Caco-2 (cell line): Measurements from ENCODE around the gene NFIX. TPM values are rescaled to one million over a fixed set of nuclear protein-coding genes. Genes with fewer than 3 reads are reported as not detected.

Experiments
- BruUV-seq: library from RNA; stranded (reverse); fragments of 400-500 nt; replicated peaks from 2 replicates; lab custom pipeline; 2021; lab: Mats Ljungman, UMichigan
- CTCF ChIA-PET: fragments of 300-600 bp; sonication (Branson Sonifier 250); formaldehyde crosslinking; loops from one replicate; lab custom pipeline; 2022; ENCODE audit warnings: antibody characterized with exemption; lab: Charles Lee
- POLR2A ChIA-PET: fragments of 300-600 bp; sonication (Branson Sonifier 250); formaldehyde crosslinking; loops from one replicate; lab custom pipeline; 2022; ENCODE audit warnings: antibody characterized with exemption; lab: Charles Lee
- DNase-seq, 2 experiments: peaks; one replicate each; pipeline versions ENCODE4 v3.0.0 to v3.0.0-alpha.2; 2020 to 2022
- H3K27me3 ChIP-seq: replicated peaks from 2 replicates; pipeline ENCODE4 v1.6.0; 2011; ENCODE audit warnings: low read length; ENCODE audit not compliant: control insufficient read depth, insufficient read depth
- H3K36me3 ChIP-seq: 2 replicates; pipeline ENCODE4 v1.5.1; 2011; ENCODE audit warnings: low read length; ENCODE audit not compliant: control insufficient read depth, insufficient read depth
- H3K4me1 ChIP-seq: fragments of 250-450 bp; sonication (Bioruptor Pico); 2 replicates; pipeline ENCODE4 v1.5.1; 2020; ENCODE audit warnings: mild to moderate bottlenecking
- H3K4me3 ChIP-seq: 2 replicates; pipeline ENCODE4 v1.5.1; 2011; ENCODE audit warnings: low read depth, mild to moderate bottlenecking, control low read depth, low read length
- H3K9me3 ChIP-seq: fragments of 250-450 bp; sonication (Bioruptor Pico); 2 replicates; pipeline ENCODE4 v1.5.1; 2020; ENCODE audit warnings: mild to moderate bottlenecking, moderate library complexity
- H3K27ac Mint-ChIP-seq: one replicate; pipeline ENCODE4 v1.8.0; 2022; ENCODE audit warnings: mixed read lengths; ENCODE audit not compliant: unreplicated experiment
- H3K27me3 Mint-ChIP-seq: one replicate; pipeline ENCODE4 v1.8.0; 2022; ENCODE audit warnings: mixed read lengths; ENCODE audit not compliant: insufficient read depth, unreplicated experiment
- H3K36me3 Mint-ChIP-seq: one replicate; pipeline ENCODE4 v1.8.0; 2022; ENCODE audit warnings: mild to moderate bottlenecking, mixed read lengths; ENCODE audit not compliant: insufficient read depth, unreplicated experiment
- H3K4me1 Mint-ChIP-seq: one replicate; pipeline ENCODE4 v1.8.0; 2022; ENCODE audit warnings: low read depth, mixed read lengths; ENCODE audit not compliant: unreplicated experiment
- H3K4me3 Mint-ChIP-seq: one replicate; pipeline ENCODE4 v1.8.0; 2022; ENCODE audit warnings: mild to moderate bottlenecking, moderate library complexity, mixed read lengths; ENCODE audit not compliant: unreplicated experiment
- H3K9me3 Mint-ChIP-seq: one replicate; pipeline ENCODE4 v1.8.0; 2022; ENCODE audit warnings: mixed read lengths; ENCODE audit not compliant: unreplicated experiment
- intact Hi-C: fragments of 100-400 bp; cut with micrococcal nuclease; formaldehyde crosslinking; loops from one replicate; pipeline ENCODE4 v1.10.0; 2022; ENCODE audit not compliant: unreplicated experiment
- total RNA-seq: library from RNA; stranded (reverse); gene quantifications from 2 replicates; pipeline ENCODE4 v1.2.3, GENCODE V29; 2022
- TF ChIP-seq, protein P1 (sequence below), 2 experiments: fragments of 200-600 bp in 1 of 2; IDR thresholded peaks; 1 replicate in 1 of 2; 2 replicates in 1 of 2; pipeline versions ENCODE4 v1.5.1 to v1.8.0; 2011 to 2022; ENCODE audit warnings: antibody characterized with exemption in 1 of 2, control low read depth in 1 of 2, inconsistent platforms in 1 of 2, low read depth in 1 of 2, low read length in 1 of 2, mild to moderate bottlenecking in 1 of 2, moderate library complexity in 1 of 2; ENCODE audit not compliant: insufficient read depth in 1 of 2, severe bottlenecking in 1 of 2, unreplicated experiment in 1 of 2

The NFIX gene
- total RNA-seq, 1 experiment from 2014 or later, result 0.82 TPM

DNA sequence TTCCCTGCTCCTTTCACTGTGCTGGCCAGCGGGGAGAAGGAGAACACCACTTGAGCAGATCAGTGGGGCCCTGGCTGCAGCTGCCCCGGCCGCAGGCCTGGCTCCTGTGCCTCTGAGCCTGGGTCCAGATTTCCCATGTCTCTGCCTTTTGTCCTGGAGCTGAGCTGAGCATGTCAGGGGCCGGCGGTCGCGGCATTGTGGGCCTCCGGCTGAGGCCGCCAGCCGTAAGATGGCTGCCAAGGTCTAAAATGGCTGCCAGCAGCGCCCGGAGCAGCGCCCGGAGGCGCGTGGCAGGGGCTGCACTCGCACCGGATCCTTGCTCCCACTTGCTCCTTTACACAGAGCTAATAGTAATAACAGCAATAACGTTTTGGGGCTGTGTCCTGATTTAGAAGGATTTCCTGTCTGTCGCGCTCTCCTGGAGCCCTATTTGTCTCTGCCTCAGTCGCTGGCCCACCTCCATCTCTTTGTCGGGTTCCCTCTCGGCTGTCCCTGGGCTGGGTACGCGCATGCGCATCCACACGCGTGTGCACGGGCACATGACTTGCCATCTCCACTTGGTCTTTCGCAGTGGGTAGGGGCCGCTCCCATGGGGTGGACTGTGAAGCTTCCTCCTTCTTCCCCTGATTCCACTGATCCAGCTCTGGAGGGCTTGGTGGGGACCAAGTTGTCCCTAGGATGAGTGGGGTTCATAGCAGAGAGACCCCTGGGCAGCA, 75.3 kb downstream of the NFIX start:
- CTCF ChIA-PET, result interaction anchor here (1.1 to 1.5 kb wide), 4 partner anchors 10 to 93 kb away, joined by 3 to 15 read pairs (median 4); no protein-coding TSS in a partner anchor
- BruUV-seq, result no TSS peak
- POLR2A ChIA-PET, result no interaction called here

DNA sequence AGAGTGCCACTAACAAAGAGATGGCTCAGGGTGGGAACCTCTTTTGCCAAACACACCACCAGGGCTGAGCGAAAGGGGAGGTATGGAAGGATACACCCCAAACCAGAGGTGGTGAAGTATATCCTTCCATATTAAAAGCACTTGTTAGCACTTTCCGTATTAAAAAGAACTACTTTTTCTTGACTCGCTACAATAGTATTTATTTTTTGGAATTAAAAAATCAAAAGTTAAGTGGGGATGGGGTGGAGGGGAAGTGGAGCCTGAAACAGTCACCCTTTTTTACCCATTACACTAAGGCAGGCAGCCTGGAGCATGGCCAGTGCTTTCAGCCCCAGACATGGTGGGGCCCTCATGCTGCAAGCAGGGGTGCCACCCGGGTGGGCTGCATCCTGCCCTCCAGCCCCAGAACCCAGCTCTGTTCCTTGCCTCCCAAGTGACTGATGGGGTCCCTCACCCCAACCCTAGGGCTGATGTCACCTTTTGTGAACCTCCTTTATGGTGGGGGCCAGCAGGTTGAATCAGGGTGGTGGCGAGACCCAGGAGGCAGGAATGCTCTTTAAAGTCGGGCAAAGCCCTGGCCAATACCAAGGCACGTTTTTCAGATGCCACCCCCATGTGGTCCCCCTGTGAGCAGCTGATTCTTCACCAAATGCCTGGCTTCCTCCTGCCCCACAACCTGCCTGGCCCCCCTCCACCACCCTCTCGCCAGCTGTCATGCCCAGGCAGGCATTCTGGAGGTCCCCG, 76.3 kb downstream of the NFIX start:
- H3K9me3 Mint-ChIP-seq, result no peaks in the 10 kb centered on the region
- Histone ChIP-seq H3K4me1 (peaks cover 16% of the 10 kb centered on the region), H3K4me3 (no peak overlapping the region), H3K36me3 (no peaks in the 10 kb centered on the region), H3K27me3 (no peaks in the 10 kb centered on the region), H3K9me3 (no peaks in the 10 kb centered on the region)
- POLR2A ChIA-PET, result no interaction called here
- H3K4me3 Mint-ChIP-seq, result no peak overlapping the region
- TF ChIP-seq, protein P1, sequence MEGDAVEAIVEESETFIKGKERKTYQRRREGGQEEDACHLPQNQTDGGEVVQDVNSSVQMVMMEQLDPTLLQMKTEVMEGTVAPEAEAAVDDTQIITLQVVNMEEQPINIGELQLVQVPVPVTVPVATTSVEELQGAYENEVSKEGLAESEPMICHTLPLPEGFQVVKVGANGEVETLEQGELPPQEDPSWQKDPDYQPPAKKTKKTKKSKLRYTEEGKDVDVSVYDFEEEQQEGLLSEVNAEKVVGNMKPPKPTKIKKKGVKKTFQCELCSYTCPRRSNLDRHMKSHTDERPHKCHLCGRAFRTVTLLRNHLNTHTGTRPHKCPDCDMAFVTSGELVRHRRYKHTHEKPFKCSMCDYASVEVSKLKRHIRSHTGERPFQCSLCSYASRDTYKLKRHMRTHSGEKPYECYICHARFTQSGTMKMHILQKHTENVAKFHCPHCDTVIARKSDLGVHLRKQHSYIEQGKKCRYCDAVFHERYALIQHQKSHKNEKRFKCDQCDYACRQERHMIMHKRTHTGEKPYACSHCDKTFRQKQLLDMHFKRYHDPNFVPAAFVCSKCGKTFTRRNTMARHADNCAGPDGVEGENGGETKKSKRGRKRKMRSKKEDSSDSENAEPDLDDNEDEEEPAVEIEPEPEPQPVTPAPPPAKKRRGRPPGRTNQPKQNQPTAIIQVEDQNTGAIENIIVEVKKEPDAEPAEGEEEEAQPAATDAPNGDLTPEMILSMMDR (IDR thresholded peaks at IDR 0.05; ENCODE audit: insufficient read depth in 1 of 2, low read depth in 1 of 2, low read length in 1 of 2, severe bottlenecking in 1 of 2, unreplicated experiment in 1 of 2), result no peak
- CTCF ChIA-PET, result no interaction called here
- no peaks in the 10 kb centered on the region for H3K27me3 Mint-ChIP-seq
- no TSS peak for BruUV-seq
- no peak for DNase-seq
- peaks cover 8% of the 10 kb centered on the region for H3K4me1 Mint-ChIP-seq
- H3K36me3 Mint-ChIP-seq, result no peaks in the 10 kb centered on the region
- intact Hi-C loops, result no loop called here
- no peak overlapping the region for H3K27ac Mint-ChIP-seq

More for the DNA sequence above, 75.3 kb downstream of the NFIX start:
- Mint-ChIP-seq H3K27me3 (no peaks in the 10 kb centered on the region), H3K36me3 (no peaks in the 10 kb centered on the region), H3K4me1 (peaks cover 8% of the 10 kb centered on the region), H3K27ac (no peak overlapping the region), H3K4me3 (no peak overlapping the region), H3K9me3 (no peaks in the 10 kb centered on the region)
- TF ChIP-seq, protein P1 (IDR thresholded peaks at IDR 0.05; ENCODE audit: insufficient read depth in 1 of 2, low read depth in 1 of 2, low read length in 1 of 2, severe bottlenecking in 1 of 2, unreplicated experiment in 1 of 2), result no peak
- no peaks in the 10 kb centered on the region for H3K9me3 ChIP-seq
- no peak for DNase-seq
- no peak overlapping the region for H3K4me3 ChIP-seq
- intact Hi-C loops, result no loop called here
- no peaks in the 10 kb centered on the region for H3K27me3 ChIP-seq
- H3K36me3 ChIP-seq, result no peaks in the 10 kb centered on the region
- H3K4me1 ChIP-seq, result peaks cover 16% of the 10 kb centered on the region

DNA sequence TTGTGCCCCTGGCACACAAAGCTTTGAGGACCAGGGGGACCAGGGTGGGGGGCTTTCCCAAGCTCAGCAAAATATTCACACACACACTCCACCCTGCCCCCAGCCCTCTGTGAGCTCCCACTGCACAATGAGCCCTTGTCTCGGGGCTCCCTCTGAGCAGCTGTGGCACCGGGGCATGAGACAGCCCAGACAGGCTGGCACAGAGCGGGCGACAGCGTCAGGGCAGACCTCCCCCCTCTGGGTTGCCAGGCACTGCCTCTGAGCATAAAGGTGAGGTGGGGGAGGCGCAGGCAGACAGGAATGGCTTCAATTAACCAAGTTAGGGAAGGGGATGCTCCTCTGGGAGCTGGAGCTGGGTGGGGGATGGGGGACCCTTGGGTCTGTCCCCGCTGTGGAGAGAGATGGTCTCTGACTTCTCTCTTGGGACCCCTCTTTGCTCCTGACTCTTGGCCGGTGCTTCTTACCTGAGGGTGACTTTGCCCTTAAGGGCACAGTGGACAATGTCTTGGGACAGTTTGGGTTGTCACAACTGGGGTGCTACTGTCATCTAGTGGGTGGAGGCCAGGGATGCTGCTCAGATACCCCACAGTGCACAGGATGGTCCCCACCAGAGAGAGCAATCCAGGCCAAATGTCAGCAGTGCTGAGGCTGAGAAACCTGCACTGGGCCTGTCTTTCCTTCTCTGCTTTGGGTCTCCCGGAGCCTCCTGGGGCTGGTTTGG, 77.1 kb downstream of the NFIX start:
- H3K27me3 Mint-ChIP-seq, result no peaks in the 10 kb centered on the region

More for the DNA sequence above, 77.1 kb downstream of the NFIX start:
- Histone ChIP-seq H3K4me3 (no peak overlapping the region), H3K36me3 (no peaks in the 10 kb centered on the region), H3K9me3 (no peaks in the 10 kb centered on the region), H3K4me1 (peaks cover 12% of the 10 kb centered on the region), H3K27me3 (no peaks in the 10 kb centered on the region)
- Mint-ChIP-seq H3K4me3 (no peak overlapping the region), H3K27ac (no peak overlapping the region), H3K36me3 (no peaks in the 10 kb centered on the region), H3K4me1 (peaks cover 8% of the 10 kb centered on the region), H3K9me3 (no peaks in the 10 kb centered on the region)
- DNase-seq, result no peak
- no TSS peak for BruUV-seq
- TF ChIP-seq, protein P1 (IDR thresholded peaks at IDR 0.05; ENCODE audit: insufficient read depth in 1 of 2, low read depth in 1 of 2, low read length in 1 of 2, severe bottlenecking in 1 of 2, unreplicated experiment in 1 of 2), result no peak
- POLR2A ChIA-PET, result no interaction called here
- CTCF ChIA-PET, result interaction anchor here (1.0 kb wide), 1 partner anchor 95 kb away, joined by 5 read pairs; no protein-coding TSS in a partner anchor
- intact Hi-C loops, result no loop called here
